Mammary epithelial cell (primary cell): ENCODE data around the gene GSTA5.

Experiments used
- CTCF ChIP-seq, 2 donors: IDR thresholded peaks in 1 of 2; conservative IDR thresholded peaks in 1 of 2; 2 replicates each; pipeline ENCODE4 v1.5.1; 2011 to 2012; ENCODE audit warnings: inconsistent platforms in 2 of 2, low read length in 2 of 2, mild to moderate bottlenecking in 2 of 2, control low read depth in 1 of 2, low read depth in 1 of 2; ENCODE audit not compliant: insufficient read depth in 1 of 2; ENCODE audit errors: extremely low read depth in 1 of 2
- EZH2 ChIP-seq: IDR thresholded peaks from 2 replicates; pipeline ENCODE4 v1.6.1; 2012; ENCODE audit warnings: low read length, inconsistent platforms, borderline replicate concordance

- no peak for TF ChIP-seq CTCF (conservative IDR thresholded peaks at IDR 0.05 in 1 of 2, IDR thresholded peaks at IDR 0.05 in 1 of 2; ENCODE audit: extremely low read depth in 1 of 2, insufficient read depth in 1 of 2, low read depth in 1 of 2, low read length in 2 of 2)
- TF ChIP-seq EZH2, result no peak
These were observed 31.4 kb upstream of the GSTA5 start for GRCh38 chr6:52872031-52872430.
